GM12878 (cell line): ENCODE results near the gene PAQR5. TPM values are rescaled to one million over a fixed set of nuclear protein-coding genes. Genes with fewer than 3 reads are reported as not detected.

Experiments
- ATAC-seq: fragments of 200-7000 bp; cut with Tn5 transposase; 3 replicates; pipeline ENCODE4 v1.9.1; 2020; ENCODE audit warnings: mild to moderate bottlenecking, moderate library complexity
- BruUV-seq: library from RNA; stranded (reverse); fragments of 400-500 nt; replicated peaks from 2 replicates; lab custom pipeline; 2021; lab: Mats Ljungman, UMichigan
- CTCF ChIA-PET: fragments of 300-600 bp; sonication (Branson Sonifier 250); formaldehyde crosslinking; extraction: SDS; loops from one replicate; lab custom pipeline; 2021; ENCODE audit warnings: inconsistent platforms; lab: Yijun Ruan, JAX
- POLR2A ChIA-PET: fragments of 350-600 bp; formaldehyde crosslinking; extraction: SDS; loops from one replicate; lab custom pipeline; 2021; ENCODE audit warnings: inconsistent platforms; lab: Charles Lee
- RAD21 ChIA-PET: fragments of 300-600 bp; sonication (Branson Sonifier 250); formaldehyde crosslinking; loops from one replicate; lab custom pipeline; 2023; ENCODE audit warnings: antibody characterized with exemption; ENCODE audit not compliant: unreplicated experiment; lab: Charles Lee
- SMC1A ChIA-PET: fragments of 300-600 bp; sonication (Branson Sonifier 250); formaldehyde crosslinking; loops from one replicate; lab custom pipeline; 2023; ENCODE audit not compliant: unreplicated experiment, uncharacterized antibody; lab: Charles Lee
- DNase-seq: peaks from one replicate; pipeline ENCODE4 v3.0.0-alpha.2; 2011; ENCODE audit warnings: low read depth, low spot score
- FAIRE-seq: peaks from 3 replicates; lab custom pipeline; 2011; peaks lifted over from hg19 to GRCh38; lab: Jason Lieb, UNC
- H2AFZ ChIP-seq: 2 replicates; pipeline ENCODE4 v1.6.0; 2011; ENCODE audit warnings: low read depth, low read length, control low read depth; ENCODE audit not compliant: control insufficient read depth
- H3K27ac ChIP-seq: 2 replicates; pipeline ENCODE4 v1.5.1; 2011; ENCODE audit warnings: control low read depth; ENCODE audit not compliant: control insufficient read depth, insufficient read depth
- H3K27me3 ChIP-seq, 2 experiments: replicated peaks in 1 of 2; 2 replicates each; pipeline versions ENCODE4 v1.6.0 to v1.6.1; 2011; ENCODE audit warnings: low read length in 1 of 2; ENCODE audit not compliant: control insufficient read depth in 2 of 2, insufficient read depth in 2 of 2
- H3K36me3 ChIP-seq, 2 experiments: 2 replicates each; pipeline ENCODE4 v1.5.1; 2011; ENCODE audit warnings: low read length in 1 of 2; ENCODE audit not compliant: control insufficient read depth in 2 of 2, insufficient read depth in 2 of 2
- H3K4me1 ChIP-seq: 2 replicates; pipeline ENCODE4 v1.6.1; 2011; ENCODE audit warnings: mild to moderate bottlenecking, low read length, moderate library complexity, mixed read lengths; ENCODE audit not compliant: control insufficient read depth, insufficient read depth
- H3K4me2 ChIP-seq: 2 replicates; pipeline ENCODE4 v1.6.0; 2011; ENCODE audit warnings: control low read depth; ENCODE audit not compliant: control insufficient read depth, insufficient read depth
- H3K4me3 ChIP-seq: fragments of 200-600 bp; sonication (generic); 2 replicates; pipeline ENCODE4 v1.5.1; 2016
- H3K79me2 ChIP-seq: 2 replicates; pipeline ENCODE4 v1.6.0; 2011; ENCODE audit warnings: low read length; ENCODE audit not compliant: control insufficient read depth, insufficient read depth
- H3K9ac ChIP-seq: 2 replicates; pipeline ENCODE4 v1.8.0; 2011; ENCODE audit warnings: low read length, control low read depth, mixed read lengths; ENCODE audit not compliant: control insufficient read depth, insufficient read depth
- H3K9me3 ChIP-seq: replicated peaks from 3 replicates; pipeline ENCODE4 v1.5.1; 2011; ENCODE audit warnings: mild to moderate bottlenecking, low read length; ENCODE audit not compliant: control insufficient read depth, insufficient read depth
- H4K20me1 ChIP-seq: 2 replicates; pipeline ENCODE4 v1.6.0; 2011; ENCODE audit not compliant: control insufficient read depth, insufficient read depth
- BHLHE40 ChIP-seq, 2 experiments: fragments of 450-650 bp in 1 of 2; IDR thresholded peaks; 2 replicates each; pipeline ENCODE4 v1.6.1; 2011 to 2017; ENCODE audit warnings: low read depth in 2 of 2, borderline replicate concordance in 1 of 2, improper control_type of control experiment in 1 of 2, low read length in 1 of 2, mild to moderate bottlenecking in 1 of 2
- CHD2 ChIP-seq: IDR thresholded peaks from 2 replicates; pipeline ENCODE4 v1.6.1; 2011; ENCODE audit warnings: low read depth, low read length, improper control_type of control experiment, borderline replicate concordance
- KDM1A ChIP-seq: fragments of 200-600 bp; sonication (generic); IDR thresholded peaks from 2 replicates; pipeline ENCODE4 v1.6.1; 2016; ENCODE audit warnings: borderline replicate concordance
- LARP7 ChIP-seq: fragments of 450-650 bp; IDR thresholded peaks from 2 replicates; pipeline ENCODE4 v1.6.1; 2017; ENCODE audit warnings: mild to moderate bottlenecking
- NR2C2 ChIP-seq: IDR thresholded peaks from 2 replicates; pipeline ENCODE4 v1.6.1; 2011; ENCODE audit warnings: borderline replicate concordance, low read depth; ENCODE audit not compliant: control insufficient read depth, insufficient read length
- POU2F2 ChIP-seq: IDR thresholded peaks from 3 replicates; pipeline ENCODE4 v1.6.1; 2011; ENCODE audit warnings: low read depth, mild to moderate bottlenecking, low read length, borderline replicate concordance
- SMAD1 ChIP-seq: fragments of 450-650 bp; IDR thresholded peaks from 2 replicates; pipeline ENCODE4 v1.6.1; 2018; ENCODE audit warnings: mild to moderate bottlenecking, low read depth; ENCODE audit not compliant: partially characterized antibody
- WGBS: methylation state at CpG from one replicate; pipeline ENCODE4 v1.1.6; 2016; ENCODE audit warnings: low lambda C conversion rate; ENCODE audit not compliant: insufficient replicate concordance, insufficient coverage; ENCODE audit errors: missing lambda C conversion rate; 5-methylcytosine and 5-hydroxymethylcytosine counted together
- in situ Hi-C: fragments of 300-500 bp; cut with MboI; formaldehyde crosslinking; loops from 9 replicates; pipeline ENCODE4 v1.14.3; 2018; ENCODE audit warnings: mixed read lengths
- intact Hi-C: fragments of 100-400 bp; cut with micrococcal nuclease; formaldehyde crosslinking; loops from one replicate; pipeline ENCODE4 v1.14.2; 2022; ENCODE audit not compliant: unreplicated experiment
- polyA plus RNA-seq, 11 experiments: library from polyadenylated mRNA; depleted of rRNA in 4 of 11; unstranded in 6 of 11; stranded (reverse) in 5 of 11; fragments of >200 nt; fragmentation: Nextera tagmentation in 4 of 11; fragmentation: Illumina TruSeq in 1 of 11; extraction: Ambion mirVana in 4 of 11; extraction: Trizol in 1 of 11; gene quantifications; 1 replicate in 1 of 11; 2 replicates in 10 of 11; pipeline versions ENCODE4 v1.2.1 to v1.2.3, GENCODE V29; 2011 to 2016; ENCODE audit warnings: inconsistent platforms in 2 of 11, missing spikeins in 2 of 11, low read depth in 1 of 11
- total RNA-seq, 4 experiments: library from RNA; depleted of rRNA in 3 of 4; stranded (reverse); fragments of >200 nt in 3 of 4; fragmentation: Illumina TruSeq in 1 of 4; extraction: Trizol in 1 of 4; gene quantifications; 2 replicates each; pipeline versions ENCODE4 v1.2.1 to v1.2.3, GENCODE V29; 2013 to 2021
- TF ChIP-seq, protein P1 (sequence below): fragments of 450-650 bp; formaldehyde crosslinking; IDR thresholded peaks from 2 replicates; pipeline ENCODE4 v1.4.0; 2022; ENCODE audit warnings: mild to moderate bottlenecking, moderate library complexity
- TF ChIP-seq, protein P2 (sequence below): fragments of 450-650 bp; IDR thresholded peaks from 2 replicates; pipeline ENCODE4 v1.6.1; 2017; ENCODE audit warnings: antibody characterized with exemption, mild to moderate bottlenecking, moderate library complexity

The PAQR5 gene
- total and polyA plus RNA-seq, 10 of the 15 experiments (the other 5 are each of a cell fraction or from before 2014, with no cell fraction given), result 0.02 to 0.03 TPM; not detected in 8

DNA sequence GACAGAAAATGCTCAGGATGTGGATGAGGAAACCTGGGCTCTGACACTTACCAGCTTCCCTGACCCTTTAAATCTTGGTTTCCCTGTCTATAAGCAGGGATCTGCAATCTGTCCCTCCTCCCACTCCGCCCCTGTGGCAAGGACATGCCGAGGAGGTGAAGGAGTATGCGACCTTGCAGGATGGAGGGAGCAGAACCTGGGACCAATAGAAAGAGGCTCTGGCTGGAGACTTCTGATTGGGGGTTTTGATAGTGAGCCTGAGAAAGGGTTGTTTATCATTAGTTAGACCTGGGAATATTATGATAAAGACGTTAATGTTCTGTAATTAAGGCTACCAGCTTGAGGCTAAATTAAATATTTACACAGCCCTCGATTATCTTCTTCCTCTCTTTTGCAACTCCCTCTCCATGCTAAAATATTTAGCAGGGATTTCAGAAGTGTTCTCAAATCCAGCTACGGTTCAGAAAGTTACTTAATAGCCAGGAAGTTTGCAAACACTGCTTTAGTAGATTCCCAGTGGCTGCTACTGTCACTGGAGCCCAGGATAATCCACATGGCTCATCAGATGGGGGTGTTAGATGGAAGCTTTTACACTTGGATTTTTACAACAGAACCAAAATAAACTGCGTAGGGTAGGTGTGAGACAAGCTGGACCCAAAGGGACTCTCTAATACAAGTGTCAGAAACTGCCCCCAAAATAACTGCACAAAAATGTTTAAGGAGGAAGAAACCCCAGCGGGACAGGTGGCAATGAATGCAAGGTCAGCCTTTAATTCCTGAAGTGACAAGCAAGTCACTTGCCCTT is 9.2 kb upstream of the PAQR5 start:
- no peak for FAIRE-seq
- in situ Hi-C loops, result no loop called here

More for the DNA sequence above, 9.2 kb upstream of the PAQR5 start:
- ChIA-PET POLR2A (no interaction called here), CTCF (interaction anchor here (0.9 to 1.2 kb wide), 3 partner anchors 29 to 104 kb away, joined by 3 read pairs; no protein-coding TSS in a partner anchor), RAD21 (interaction anchor here (0.9 to 1.0 kb wide), 2 partner anchors 10 to 19 kb away, joined by 3 read pairs; no protein-coding TSS in a partner anchor), SMC1A (no interaction called here)
- Histone ChIP-seq H3K4me2 (no peak overlapping the region), H4K20me1 (no peaks in the 10 kb centered on the region), H3K4me3 (no peak overlapping the region), H3K27ac (no peak overlapping the region), H3K27me3 (peaks cover 0 to 2% of the 10 kb centered on the region in 2 experiments; a peak in 1 of 4 replicates), H2AFZ (no peak overlapping the region), H3K79me2 (no peaks in the 10 kb centered on the region), H3K4me1 (no peaks in the 10 kb centered on the region), H3K9me3 (no peaks in the 10 kb centered on the region), H3K9ac (no peak overlapping the region), H3K36me3 (no peaks in the 10 kb centered on the region)
- intact Hi-C loops, result no loop called here
- DNase-seq, result no peak
- ATAC-seq, result no peak
- 23% methylated on average over 8 of the region's 8 CpGs for WGBS
- TF ChIP-seq, protein P1, sequence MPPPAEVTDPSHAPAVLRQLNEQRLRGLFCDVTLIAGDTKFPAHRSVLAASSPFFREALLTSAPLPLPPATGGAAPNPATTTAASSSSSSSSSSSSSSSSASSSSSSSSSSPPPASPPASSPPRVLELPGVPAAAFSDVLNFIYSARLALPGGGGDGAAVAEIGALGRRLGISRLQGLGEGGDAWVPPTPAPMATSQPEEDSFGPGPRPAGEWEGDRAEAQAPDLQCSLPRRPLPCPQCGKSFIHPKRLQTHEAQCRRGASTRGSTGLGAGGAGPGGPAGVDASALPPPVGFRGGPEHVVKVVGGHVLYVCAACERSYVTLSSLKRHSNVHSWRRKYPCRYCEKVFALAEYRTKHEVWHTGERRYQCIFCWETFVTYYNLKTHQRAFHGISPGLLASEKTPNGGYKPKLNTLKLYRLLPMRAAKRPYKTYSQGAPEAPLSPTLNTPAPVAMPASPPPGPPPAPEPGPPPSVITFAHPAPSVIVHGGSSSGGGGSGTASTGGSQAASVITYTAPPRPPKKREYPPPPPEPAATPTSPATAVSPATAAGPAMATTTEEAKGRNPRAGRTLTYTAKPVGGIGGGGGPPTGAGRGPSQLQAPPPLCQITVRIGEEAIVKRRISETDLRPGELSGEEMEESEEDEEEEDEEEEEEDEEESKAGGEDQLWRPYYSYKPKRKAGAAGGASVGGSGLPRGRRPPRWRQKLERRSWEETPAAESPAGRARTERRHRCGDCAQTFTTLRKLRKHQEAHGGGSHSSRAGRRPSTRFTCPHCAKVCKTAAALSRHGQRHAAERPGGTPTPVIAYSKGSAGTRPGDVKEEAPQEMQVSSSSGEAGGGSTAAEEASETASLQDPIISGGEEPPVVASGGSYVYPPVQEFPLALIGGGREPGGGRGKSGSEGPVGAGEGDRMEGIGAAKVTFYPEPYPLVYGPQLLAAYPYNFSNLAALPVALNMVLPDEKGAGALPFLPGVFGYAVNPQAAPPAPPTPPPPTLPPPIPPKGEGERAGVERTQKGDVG (CRISPR knock-in tag), result no peak
- TF ChIP-seq CHD2 (no peak), NR2C2 (no peak), SMAD1 (no peak), BHLHE40 (IDR thresholded peaks at IDR 0.05; ENCODE audit: borderline replicate concordance in 1 of 2, low read depth in 2 of 2, low read length in 1 of 2) (no peak), POU2F2 (no peak), LARP7 (no peak), KDM1A (no peak)
- TF ChIP-seq, protein P2, sequence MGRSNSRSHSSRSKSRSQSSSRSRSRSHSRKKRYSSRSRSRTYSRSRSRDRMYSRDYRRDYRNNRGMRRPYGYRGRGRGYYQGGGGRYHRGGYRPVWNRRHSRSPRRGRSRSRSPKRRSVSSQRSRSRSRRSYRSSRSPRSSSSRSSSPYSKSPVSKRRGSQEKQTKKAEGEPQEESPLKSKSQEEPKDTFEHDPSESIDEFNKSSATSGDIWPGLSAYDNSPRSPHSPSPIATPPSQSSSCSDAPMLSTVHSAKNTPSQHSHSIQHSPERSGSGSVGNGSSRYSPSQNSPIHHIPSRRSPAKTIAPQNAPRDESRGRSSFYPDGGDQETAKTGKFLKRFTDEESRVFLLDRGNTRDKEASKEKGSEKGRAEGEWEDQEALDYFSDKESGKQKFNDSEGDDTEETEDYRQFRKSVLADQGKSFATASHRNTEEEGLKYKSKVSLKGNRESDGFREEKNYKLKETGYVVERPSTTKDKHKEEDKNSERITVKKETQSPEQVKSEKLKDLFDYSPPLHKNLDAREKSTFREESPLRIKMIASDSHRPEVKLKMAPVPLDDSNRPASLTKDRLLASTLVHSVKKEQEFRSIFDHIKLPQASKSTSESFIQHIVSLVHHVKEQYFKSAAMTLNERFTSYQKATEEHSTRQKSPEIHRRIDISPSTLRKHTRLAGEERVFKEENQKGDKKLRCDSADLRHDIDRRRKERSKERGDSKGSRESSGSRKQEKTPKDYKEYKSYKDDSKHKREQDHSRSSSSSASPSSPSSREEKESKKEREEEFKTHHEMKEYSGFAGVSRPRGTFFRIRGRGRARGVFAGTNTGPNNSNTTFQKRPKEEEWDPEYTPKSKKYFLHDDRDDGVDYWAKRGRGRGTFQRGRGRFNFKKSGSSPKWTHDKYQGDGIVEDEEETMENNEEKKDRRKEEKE, result no peak
- BruUV-seq, result no TSS peak
